GM13976 (cell line): ENCODE measurements around the gene DIS3L2.

Experiments used
- DNase-seq: peaks from one replicate; pipeline ENCODE4 v3.0.0; 2012; ENCODE audit warnings: low spot score
- in situ Hi-C: fragments of 300-500 bp; cut with MboI; formaldehyde crosslinking; loops from one replicate; pipeline ENCODE4 v1.12.0; 2022; ENCODE audit warnings: low sequenced_read_pairs, mixed read lengths, inconsistent platforms; ENCODE audit not compliant: unreplicated experiment
- TF ChIP-seq, protein P1 (sequence below): IDR thresholded peaks from 2 replicates; pipeline ENCODE4 v1.5.1; 2012; ENCODE audit warnings: borderline replicate concordance, mild to moderate bottlenecking; ENCODE audit not compliant: insufficient read depth; ENCODE audit errors: extremely low read depth, missing control alignments, control extremely low read depth

The DIS3L2 gene

DNA sequence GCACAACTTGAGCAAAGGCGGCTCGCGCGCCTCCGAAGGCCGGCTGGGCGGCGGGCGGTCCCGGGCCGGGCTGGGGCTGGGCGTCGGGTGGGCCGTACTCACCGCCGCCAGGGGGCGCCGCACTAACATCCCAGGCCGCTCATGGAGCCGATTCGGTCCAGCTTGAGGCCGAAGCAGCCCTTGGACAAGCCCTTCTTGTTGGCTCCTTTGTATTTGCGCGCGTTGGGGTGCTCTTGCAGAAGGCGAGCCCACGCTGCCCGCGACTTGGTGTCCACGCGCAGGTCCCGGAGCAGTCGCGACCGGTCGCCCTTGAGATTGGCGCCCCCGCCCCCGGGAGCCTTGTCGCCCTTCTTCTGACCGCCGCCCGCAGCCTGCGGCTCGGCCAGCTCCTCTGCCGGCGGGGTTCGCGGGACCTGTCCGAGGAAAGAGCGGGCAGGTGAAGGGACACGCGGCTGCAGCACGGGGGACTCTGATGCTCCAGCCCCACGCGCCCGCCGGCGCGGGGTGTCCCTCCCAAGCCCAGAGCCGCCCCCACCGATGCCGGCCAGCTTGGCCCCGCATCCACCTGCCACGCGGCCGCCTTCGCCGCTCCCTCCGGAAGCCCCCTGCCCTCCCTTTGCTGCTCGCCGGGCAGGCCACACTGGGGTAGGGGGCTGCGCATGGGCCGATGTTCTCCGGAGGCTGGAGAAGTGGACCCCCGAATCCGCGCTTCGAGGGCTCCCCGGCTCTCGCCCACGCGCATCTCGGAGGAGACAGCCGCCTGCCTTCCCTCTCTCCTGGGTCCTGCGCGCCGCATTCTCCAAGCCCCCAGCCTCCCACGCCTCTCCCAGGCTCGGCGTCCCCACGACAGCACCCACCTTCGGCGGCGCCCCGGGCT, 36.0 kb upstream of the DIS3L2 start:
- DNase-seq: peak; percentile 92
- in situ Hi-C loops: loop anchor here (5.0 to 10.0 kb wide), 2 partner anchors 212 to 389 kb away; no protein-coding TSS in a partner anchor

DNA sequence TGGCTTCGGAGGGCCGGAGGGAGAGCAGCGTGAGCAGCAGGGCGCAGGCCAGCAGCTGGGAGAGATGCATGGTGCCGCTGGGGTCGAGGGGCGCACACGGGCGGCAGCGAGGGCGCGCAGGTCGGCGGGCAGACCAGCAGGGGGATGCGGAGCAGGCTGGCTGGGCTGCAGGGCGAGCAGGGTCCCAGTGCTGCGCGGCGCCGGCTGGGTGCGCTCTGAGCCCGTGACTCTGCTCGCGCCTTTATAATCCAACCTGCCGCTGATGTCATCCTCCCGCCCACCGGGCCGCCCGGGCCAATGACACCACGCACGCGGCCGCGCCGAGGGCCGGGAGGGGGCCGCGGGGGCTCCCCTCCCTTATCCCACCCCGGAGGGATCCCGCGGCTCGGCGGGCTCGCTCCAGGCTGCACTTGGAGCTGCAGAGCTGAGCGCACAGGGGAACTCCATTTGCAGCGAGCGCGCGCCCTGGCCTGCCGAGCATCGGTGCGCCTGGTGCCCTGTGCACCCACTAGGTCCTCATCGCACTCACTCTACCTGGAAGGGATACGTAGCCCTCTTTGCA, 35.3 kb upstream of the DIS3L2 start, which contains the start of gene NPPC:
Gene NPPC, minus strand, starts transcription at position 217 of the 562 bp plus-strand sequence. Its CDS starts 147 bp downstream, at position 70.
- in situ Hi-C loops: loop anchor here (5.0 to 10.0 kb wide), 2 partner anchors 211 to 389 kb away; no protein-coding TSS in a partner anchor
- TF ChIP-seq, protein P1, sequence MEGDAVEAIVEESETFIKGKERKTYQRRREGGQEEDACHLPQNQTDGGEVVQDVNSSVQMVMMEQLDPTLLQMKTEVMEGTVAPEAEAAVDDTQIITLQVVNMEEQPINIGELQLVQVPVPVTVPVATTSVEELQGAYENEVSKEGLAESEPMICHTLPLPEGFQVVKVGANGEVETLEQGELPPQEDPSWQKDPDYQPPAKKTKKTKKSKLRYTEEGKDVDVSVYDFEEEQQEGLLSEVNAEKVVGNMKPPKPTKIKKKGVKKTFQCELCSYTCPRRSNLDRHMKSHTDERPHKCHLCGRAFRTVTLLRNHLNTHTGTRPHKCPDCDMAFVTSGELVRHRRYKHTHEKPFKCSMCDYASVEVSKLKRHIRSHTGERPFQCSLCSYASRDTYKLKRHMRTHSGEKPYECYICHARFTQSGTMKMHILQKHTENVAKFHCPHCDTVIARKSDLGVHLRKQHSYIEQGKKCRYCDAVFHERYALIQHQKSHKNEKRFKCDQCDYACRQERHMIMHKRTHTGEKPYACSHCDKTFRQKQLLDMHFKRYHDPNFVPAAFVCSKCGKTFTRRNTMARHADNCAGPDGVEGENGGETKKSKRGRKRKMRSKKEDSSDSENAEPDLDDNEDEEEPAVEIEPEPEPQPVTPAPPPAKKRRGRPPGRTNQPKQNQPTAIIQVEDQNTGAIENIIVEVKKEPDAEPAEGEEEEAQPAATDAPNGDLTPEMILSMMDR: peak; percentile 58
- peak; percentile 86 for DNase-seq

More for the DNA sequence above, 36.0 kb upstream of the DIS3L2 start:
- TF ChIP-seq, protein P1: peak; percentile 89

DNA sequence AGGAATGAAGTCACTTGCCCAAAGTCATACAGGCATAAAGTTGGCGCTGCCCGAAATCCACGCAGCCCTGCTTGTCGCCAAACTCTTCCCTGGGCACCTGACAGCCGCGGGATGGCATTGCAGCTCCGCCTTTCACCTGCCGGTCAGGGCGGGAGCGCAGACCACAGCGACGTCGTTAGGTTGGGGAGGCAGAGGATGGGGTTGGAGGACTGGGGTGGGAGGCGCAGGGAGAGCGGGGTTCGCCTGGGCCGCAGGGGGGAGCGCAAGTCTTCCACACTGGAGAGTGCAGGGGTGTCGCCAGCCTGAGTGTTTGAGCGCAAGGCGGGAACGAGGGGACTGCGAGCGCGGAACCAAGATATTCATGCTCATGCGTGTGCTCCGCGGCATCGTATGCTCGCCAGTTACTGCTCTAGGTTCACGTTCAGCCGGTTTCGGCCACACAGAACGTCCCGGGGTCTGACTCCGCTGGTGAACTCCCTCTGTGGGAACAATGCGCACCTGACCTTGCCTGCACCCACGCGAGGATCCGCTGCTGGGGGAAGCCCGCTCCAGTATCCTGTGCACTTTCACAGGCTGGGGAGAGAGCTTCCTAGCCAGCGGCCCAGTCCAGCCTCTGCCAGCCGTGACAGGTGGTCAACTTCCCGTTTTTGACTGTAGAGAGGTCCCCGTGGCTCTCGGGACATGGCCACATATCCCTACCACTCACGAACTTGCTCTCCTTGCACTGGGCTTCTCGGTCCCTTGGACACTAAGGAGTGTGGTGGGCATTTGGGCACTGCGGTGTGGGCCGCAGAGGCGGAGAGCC, 34.5 kb upstream of the DIS3L2 start:
- peak; percentile 65 for DNase-seq
- in situ Hi-C loops: loop anchor here (5.0 to 10.0 kb wide), 2 partner anchors 210 to 388 kb away; no protein-coding TSS in a partner anchor
- TF ChIP-seq, protein P1: no peak

DNA sequence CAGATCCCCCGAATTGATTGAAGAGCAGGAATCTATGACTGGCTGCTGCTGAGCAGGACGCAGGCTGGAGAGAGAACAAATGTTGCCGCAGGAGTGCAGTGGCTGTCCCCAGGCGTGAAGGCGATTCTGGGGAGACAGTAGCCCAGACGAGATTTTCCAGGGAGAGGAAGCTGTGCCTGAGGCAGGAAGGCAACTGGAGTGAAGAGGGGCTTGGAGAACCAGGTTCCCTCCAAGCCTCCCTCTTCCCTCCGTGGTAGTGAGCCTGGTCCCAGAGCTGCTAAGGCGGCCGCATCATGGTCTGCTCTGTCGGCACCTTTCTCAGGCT, 34.0 kb upstream of the DIS3L2 start:
- in situ Hi-C loops: loop anchor here (5.0 to 10.0 kb wide), 2 partner anchors 210 to 387 kb away; no protein-coding TSS in a partner anchor
- TF ChIP-seq, protein P1: no peak
- no peak for DNase-seq

DNA sequence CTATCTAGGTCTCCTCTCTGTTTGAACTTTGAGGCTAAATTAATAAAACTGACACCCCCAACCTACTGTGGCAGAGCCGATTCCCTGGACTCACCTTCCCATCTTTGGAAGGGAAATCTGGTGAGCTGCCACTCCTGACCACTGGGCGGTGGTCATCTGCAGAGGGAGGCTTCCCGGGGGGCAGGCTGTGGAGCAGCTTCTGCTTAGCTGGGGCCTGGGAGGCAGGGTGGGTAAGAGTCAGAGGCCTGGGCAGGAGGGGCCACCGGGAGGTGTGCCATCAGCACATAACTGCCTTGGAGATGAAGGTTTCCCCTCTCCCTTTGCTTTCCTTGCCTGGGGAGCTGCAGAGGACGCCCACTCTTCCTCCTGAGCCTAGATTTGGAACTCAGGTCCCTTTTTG, 33.0 kb upstream of the DIS3L2 start:
- TF ChIP-seq, protein P1: no peak
- DNase-seq: peak; percentile 18
- in situ Hi-C loops: loop anchor here (5.0 to 10.0 kb wide), 2 partner anchors 209 to 386 kb away; no protein-coding TSS in a partner anchor
